ENCODE measurements around the gene POTEC.
"Not testable (repeated sequence)": the region's sequence is repeated elsewhere in the genome, so short reads cannot be mapped to it uniquely, and the experiment has no call there.

Gene POTEC

GRCh38 chr18:14543446-14543964, at the start of gene POTEC:
TSS of gene POTEC (minus strand) at chr18:14543600. CDS start at chr18:14543146, 454 bp downstream.
- DNase-seq: not testable (repeated sequence)

- no peak for DNase-seq
Measured at GRCh38 chr18:14577971-14578370, 34.6 kb upstream of the POTEC start.

- not testable (repeated sequence) for DNase-seq
Measured at GRCh38 chr18:14559502-14559901, 16.1 kb upstream of the POTEC start.

GRCh38 chr18:14531659-14532058, 11.7 kb downstream of the POTEC start:
- peak in 1 of 2 experiments; percentile 0 for DNase-seq

GRCh38 chr18:14510707-14511106, 32.7 kb downstream of the POTEC start:
- not testable (repeated sequence) for DNase-seq

GRCh38 chr18:14503691-14504090, 39.7 kb downstream of the POTEC start:
- DNase-seq: not testable (repeated sequence)

- DNase-seq: not testable (repeated sequence)
Measured at GRCh38 chr18:14501894-14502293, 41.5 kb downstream of the POTEC start.

- not testable (repeated sequence) for DNase-seq
Measured at GRCh38 chr18:14489256-14490014, 54.0 kb downstream of the POTEC start.

- DNase-seq: not testable (repeated sequence)
Measured at GRCh38 chr18:14488789-14489188, 54.6 kb downstream of the POTEC start.

- not testable (repeated sequence) for DNase-seq
Measured at GRCh38 chr18:14486926-14487580, 56.3 kb downstream of the POTEC start.

GRCh38 chr18:14479076-14479475, 64.3 kb downstream of the POTEC start:
- not testable (repeated sequence) for DNase-seq

- DNase-seq: not testable (repeated sequence)
Measured at GRCh38 chr18:14475520-14475919, 67.9 kb downstream of the POTEC start.

- DNase-seq: not testable (repeated sequence)
Measured at GRCh38 chr18:14474752-14475151, 68.6 kb downstream of the POTEC start.

- not testable (repeated sequence) for DNase-seq
Measured at GRCh38 chr18:14474007-14474720, 69.2 kb downstream of the POTEC start.

- not testable (repeated sequence) for DNase-seq
Measured at GRCh38 chr18:14473250-14474006, 70.0 kb downstream of the POTEC start.

GRCh38 chr18:14471286-14471685, 72.1 kb downstream of the POTEC start:
- not testable (repeated sequence) for DNase-seq

GRCh38 chr18:14470446-14470845, 73.0 kb downstream of the POTEC start:
- not testable (repeated sequence) for DNase-seq

- peak in 1 of 2 experiments; percentile 9 for DNase-seq
Measured at GRCh38 chr18:14470046-14470445, 73.4 kb downstream of the POTEC start.

GRCh38 chr18:14465989-14466388, 77.4 kb downstream of the POTEC start:
- not testable (repeated sequence) for DNase-seq
